Measurements from ENCODE around the gene FHIT.

Gene FHIT

DNA sequence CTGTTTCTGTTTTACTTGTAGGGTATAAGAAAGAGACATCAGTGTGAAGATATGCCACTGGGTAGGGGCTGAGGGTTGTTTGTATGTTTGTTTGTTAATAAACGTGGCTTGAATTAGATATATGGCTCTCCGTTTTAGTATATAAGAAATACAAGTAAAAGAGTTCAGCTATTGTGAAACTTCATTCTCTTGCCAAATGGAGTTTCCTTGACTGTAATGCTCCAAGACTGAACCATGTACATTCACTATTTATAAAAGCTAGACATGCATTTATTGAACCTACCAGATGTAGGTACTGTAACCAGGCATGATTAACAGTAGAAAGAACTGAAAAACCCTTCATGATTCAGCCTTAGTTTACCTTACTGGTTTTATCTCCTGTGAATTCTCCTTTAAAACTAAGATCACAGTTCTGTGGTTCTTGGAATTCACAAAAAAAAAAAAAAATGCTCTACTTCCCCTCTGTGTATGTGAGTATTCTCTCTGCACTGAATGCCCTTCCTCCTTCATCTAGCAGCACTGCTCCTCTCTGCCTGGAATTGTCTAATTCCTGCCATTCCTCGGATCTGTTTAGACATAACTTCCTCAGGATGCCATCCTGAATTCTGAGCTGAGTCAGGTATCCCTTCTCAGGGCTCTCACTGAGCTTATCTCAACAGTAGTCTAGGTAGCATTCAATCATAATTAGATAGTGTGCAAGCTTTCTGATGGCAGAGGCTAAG is 504.4 kb downstream of the FHIT start:
- DNase-seq (ENCODE audit: low read depth) = no peak
- TF ChIP-seq, protein P1, sequence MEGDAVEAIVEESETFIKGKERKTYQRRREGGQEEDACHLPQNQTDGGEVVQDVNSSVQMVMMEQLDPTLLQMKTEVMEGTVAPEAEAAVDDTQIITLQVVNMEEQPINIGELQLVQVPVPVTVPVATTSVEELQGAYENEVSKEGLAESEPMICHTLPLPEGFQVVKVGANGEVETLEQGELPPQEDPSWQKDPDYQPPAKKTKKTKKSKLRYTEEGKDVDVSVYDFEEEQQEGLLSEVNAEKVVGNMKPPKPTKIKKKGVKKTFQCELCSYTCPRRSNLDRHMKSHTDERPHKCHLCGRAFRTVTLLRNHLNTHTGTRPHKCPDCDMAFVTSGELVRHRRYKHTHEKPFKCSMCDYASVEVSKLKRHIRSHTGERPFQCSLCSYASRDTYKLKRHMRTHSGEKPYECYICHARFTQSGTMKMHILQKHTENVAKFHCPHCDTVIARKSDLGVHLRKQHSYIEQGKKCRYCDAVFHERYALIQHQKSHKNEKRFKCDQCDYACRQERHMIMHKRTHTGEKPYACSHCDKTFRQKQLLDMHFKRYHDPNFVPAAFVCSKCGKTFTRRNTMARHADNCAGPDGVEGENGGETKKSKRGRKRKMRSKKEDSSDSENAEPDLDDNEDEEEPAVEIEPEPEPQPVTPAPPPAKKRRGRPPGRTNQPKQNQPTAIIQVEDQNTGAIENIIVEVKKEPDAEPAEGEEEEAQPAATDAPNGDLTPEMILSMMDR (IDR thresholded peaks at IDR 0.05; ENCODE audit: control insufficient read depth, insufficient read depth, low read depth, low read length, missing control alignments) = no peak

DNA sequence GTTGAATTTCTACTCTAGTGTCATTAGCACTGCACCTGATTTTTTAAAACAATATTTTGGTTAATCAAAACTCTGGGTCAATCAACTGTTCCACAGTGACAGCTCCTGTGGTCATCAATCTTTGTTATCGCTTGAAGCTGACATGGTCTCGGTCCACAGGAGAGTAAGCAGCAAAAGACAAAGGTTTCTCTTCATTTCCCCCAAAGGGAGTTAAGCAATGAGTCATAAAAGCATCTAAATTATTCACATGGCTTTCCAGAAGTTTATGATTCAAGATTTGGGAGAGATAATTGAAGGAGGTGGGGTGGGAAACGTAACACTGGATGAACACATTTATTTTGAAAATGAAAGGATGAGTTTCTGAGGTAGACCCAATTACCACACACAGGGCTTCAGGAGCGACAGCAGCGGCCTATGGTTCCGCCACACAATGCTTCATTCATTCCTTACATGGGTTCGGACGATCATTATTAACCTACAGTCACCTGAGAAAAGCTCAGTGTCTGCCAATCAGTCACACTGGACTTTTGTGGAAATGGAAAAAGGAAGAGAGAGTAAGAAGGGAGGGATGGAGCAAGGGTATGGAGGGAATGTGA is 505.1 kb downstream of the FHIT start:
- DNase-seq (ENCODE audit: low read depth) = no peak

More for the DNA sequence above, 504.4 kb downstream of the FHIT start:
- no peak overlapping the region for H3K4me3 ChIP-seq (ENCODE audit: control insufficient read depth, low read depth, low read length)

DNA sequence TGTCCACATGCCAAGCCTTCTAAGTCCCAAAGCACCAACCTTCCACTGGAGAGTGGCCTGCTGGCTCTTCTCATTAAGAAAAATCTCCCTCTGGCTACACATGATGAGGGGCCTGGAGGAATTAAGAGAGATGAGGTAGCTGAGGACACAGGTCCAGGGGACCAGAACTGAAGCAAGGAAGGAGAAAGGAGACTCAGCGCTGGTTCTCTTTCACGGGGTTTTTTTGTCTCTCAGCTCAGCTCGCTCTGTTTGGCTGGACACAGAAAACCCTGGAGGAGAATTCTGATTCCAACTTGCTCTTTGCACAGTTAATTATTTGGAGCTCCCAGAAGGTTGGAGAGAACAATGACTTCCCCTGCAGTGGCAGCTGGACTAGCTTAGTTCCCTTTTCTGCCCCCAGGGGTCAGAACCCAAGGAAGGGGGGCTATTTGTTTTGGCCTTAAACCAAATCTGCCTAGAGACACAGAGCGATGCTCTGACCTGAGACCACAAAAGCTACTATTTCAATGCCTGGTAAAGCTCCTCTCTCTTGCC is 507.6 kb downstream of the FHIT start:
- TF ChIP-seq, protein P1 (IDR thresholded peaks at IDR 0.05; ENCODE audit: control insufficient read depth, insufficient read depth, low read depth, low read length, missing control alignments) = no peak
- DNase-seq (ENCODE audit: low read depth) = no peak
- no peak overlapping the region for H3K4me3 ChIP-seq (ENCODE audit: control insufficient read depth, low read depth, low read length)

More for the DNA sequence above, 505.1 kb downstream of the FHIT start:
- H3K4me3 ChIP-seq (ENCODE audit: control insufficient read depth, low read depth, low read length) = no peak overlapping the region
- TF ChIP-seq, protein P1 (IDR thresholded peaks at IDR 0.05; ENCODE audit: control insufficient read depth, insufficient read depth, low read depth, low read length, missing control alignments) = no peak

DNA sequence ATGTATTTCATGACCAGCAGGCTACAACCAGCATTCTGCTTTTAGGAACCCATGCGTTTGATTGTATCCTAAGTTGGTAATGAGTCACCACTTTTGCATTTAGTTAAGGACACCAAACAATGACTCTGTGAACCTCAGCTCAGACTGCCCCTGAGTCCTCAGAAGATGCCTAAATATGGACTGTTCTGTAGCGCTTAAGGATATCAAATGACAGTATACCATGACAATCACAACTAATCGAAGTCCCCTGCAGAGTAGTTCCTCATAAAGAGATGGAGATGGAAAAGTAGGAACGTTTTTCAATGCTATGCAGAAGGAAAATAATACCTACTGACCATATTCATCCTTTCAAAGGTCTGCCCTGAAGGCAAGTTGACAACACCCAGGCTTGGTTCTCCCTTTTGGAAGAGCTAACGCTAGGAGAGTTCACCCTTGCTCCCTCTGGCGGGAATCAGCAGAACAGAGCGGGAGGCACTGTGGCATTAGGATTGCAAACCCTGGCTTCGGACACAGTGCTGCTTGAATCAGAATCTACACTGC is 508.6 kb downstream of the FHIT start:
- TF ChIP-seq, protein P1 (IDR thresholded peaks at IDR 0.05; ENCODE audit: control insufficient read depth, insufficient read depth, low read depth, low read length, missing control alignments) = peak; percentile 60
- no peak for DNase-seq (ENCODE audit: low read depth)
- H3K4me3 ChIP-seq (ENCODE audit: control insufficient read depth, low read depth, low read length) = no peak overlapping the region

DNA sequence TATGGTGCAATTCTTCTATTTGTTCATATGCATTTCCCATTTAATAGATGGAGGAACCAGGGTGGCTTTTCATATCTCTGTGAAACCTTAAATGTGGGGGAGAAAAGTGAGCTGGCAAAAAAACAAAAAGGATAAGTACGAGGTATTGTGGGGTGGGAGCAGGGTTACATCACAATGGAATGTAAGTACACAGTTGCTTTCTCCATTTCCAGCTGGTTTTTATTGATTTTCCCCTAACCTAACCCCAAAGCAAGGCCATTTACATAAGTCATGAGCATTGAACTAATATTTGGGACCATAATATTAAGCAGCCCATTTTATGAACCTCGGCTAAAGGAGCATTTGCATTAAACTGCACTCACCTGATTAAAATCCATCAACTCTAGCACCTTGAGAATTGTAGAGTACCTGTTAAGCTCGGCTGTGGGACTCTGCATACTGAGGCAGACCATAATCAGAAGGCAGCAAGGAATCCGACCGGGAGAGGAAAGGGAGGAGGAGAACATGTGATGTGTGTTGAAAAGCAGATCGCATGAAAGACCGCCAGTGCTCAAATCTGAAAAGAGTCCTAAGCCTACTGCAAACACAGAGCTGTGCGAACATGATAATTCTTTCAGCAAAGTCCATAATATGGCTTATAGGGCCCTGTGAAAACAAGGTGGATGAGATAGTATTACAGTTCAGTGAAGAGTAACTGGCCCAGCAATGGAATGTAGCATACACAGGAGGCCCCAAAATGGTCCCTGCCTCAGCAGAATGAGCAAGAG is 513.4 kb downstream of the FHIT start:
- no peak overlapping the region for H3K4me3 ChIP-seq (ENCODE audit: control insufficient read depth, low read depth, low read length)
- DNase-seq (ENCODE audit: low read depth) = no peak
- TF ChIP-seq, protein P1 (IDR thresholded peaks at IDR 0.05; ENCODE audit: control insufficient read depth, insufficient read depth, low read depth, low read length, missing control alignments) = no peak

DNA sequence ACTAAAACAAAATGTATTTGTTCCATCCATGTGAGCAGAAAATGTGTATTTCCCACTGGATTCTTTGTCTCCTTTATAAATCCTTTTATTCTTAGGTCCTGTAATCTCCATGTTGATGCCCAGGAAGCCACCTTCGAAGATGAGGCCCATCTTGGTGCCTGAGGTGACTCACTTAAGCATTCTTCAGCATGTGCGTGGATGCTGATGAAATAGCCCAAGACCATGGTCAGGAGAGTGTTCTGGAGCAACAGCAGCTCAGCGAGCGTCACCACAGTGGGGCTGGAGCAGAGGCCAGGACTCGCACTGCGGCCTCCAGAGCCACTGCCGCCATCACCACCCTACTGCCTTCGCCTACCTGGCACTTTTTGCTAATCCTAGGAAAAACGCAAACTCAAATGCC is 520.9 kb downstream of the FHIT start:
- DNase-seq (ENCODE audit: low read depth) = no peak
- TF ChIP-seq, protein P1 (IDR thresholded peaks at IDR 0.05; ENCODE audit: control insufficient read depth, insufficient read depth, low read depth, low read length, missing control alignments) = no peak
- no peak overlapping the region for H3K4me3 ChIP-seq (ENCODE audit: control insufficient read depth, low read depth, low read length)

Measured in AG09309 (cell line).